Keratinocyte (primary cell): ENCODE data around the gene MAP1LC3B. TPM values are rescaled to one million over a fixed set of nuclear protein-coding genes. Genes with fewer than 3 reads are reported as not detected.

Experiments
- DNase-seq: peaks from one replicate; pipeline ENCODE4 v3.0.0-alpha.2; 2011; ENCODE audit warnings: low read depth, missing footprints, low spot score
- FAIRE-seq: peaks from 2 replicates; lab custom pipeline; 2011; peaks lifted over from hg19 to GRCh38; lab: Jason Lieb, UNC
- H2AFZ ChIP-seq: 2 replicates; pipeline ENCODE4 v1.6.0; 2012; ENCODE audit warnings: low read length, control low read depth, inconsistent platforms; ENCODE audit not compliant: control insufficient read depth
- H3K27ac ChIP-seq: 2 replicates; pipeline ENCODE4 v1.5.1; 2011; ENCODE audit warnings: low read length; ENCODE audit not compliant: control insufficient read depth, insufficient read depth
- H3K27me3 ChIP-seq: 3 replicates; pipeline ENCODE4 v1.6.0; 2011; ENCODE audit warnings: low read length; ENCODE audit not compliant: control insufficient read depth, insufficient read depth; ENCODE audit errors: extremely low read depth
- H3K36me3 ChIP-seq, 2 experiments: 2 replicates in 1 of 2; 3 replicates in 1 of 2; pipeline ENCODE4 v1.5.1; 2011; ENCODE audit warnings: low read length in 2 of 2, mild to moderate bottlenecking in 1 of 2; ENCODE audit not compliant: control insufficient read depth in 2 of 2, insufficient read depth in 2 of 2; ENCODE audit errors: extremely low read depth in 1 of 2
- H3K4me1 ChIP-seq: 3 replicates; pipeline ENCODE4 v1.5.1; 2011; ENCODE audit warnings: low read length; ENCODE audit not compliant: control insufficient read depth, insufficient read depth; ENCODE audit errors: extremely low read depth
- H3K4me2 ChIP-seq: 3 replicates; pipeline ENCODE4 v1.6.0; 2011; ENCODE audit warnings: low read depth, low read length; ENCODE audit not compliant: control insufficient read depth, insufficient read depth; ENCODE audit errors: extremely low read depth
- H3K4me3 ChIP-seq, 3 experiments: fragments of 200-600 bp in 1 of 3; sonication (generic) in 1 of 3; 2 replicates in 2 of 3; 3 replicates in 1 of 3; pipeline ENCODE4 v1.5.1; 2011 to 2016; ENCODE audit warnings: low read length in 3 of 3, mild to moderate bottlenecking in 3 of 3, control low read depth in 2 of 3, inconsistent platforms in 1 of 3, low read depth in 1 of 3, mixed read lengths in 1 of 3, mixed run types in 1 of 3, moderate library complexity in 1 of 3; ENCODE audit not compliant: control insufficient read depth in 2 of 3, insufficient read depth in 2 of 3; ENCODE audit errors: extremely low read depth in 1 of 3
- H3K79me2 ChIP-seq: 2 replicates; pipeline ENCODE4 v1.6.0; 2012; ENCODE audit warnings: low read length; ENCODE audit not compliant: control insufficient read depth, insufficient read depth
- H3K9ac ChIP-seq: 3 replicates; pipeline ENCODE4 v1.6.0; 2011; ENCODE audit warnings: low read length; ENCODE audit not compliant: control insufficient read depth, insufficient read depth; ENCODE audit errors: extremely low read depth
- H3K9me1 ChIP-seq: 3 replicates; pipeline ENCODE4 v1.6.0; 2011; ENCODE audit warnings: low read length; ENCODE audit not compliant: control insufficient read depth, insufficient read depth; ENCODE audit errors: extremely low read depth
- H3K9me3 ChIP-seq: 2 replicates; pipeline ENCODE4 v1.5.1; 2012; ENCODE audit warnings: low read depth, low read length; ENCODE audit not compliant: control insufficient read depth
- H4K20me1 ChIP-seq: 3 replicates; pipeline ENCODE4 v1.6.0; 2011; ENCODE audit warnings: low read length; ENCODE audit not compliant: control insufficient read depth, insufficient read depth; ENCODE audit errors: extremely low read depth
- CTCF ChIP-seq, 3 experiments: IDR thresholded peaks in 1 of 3; conservative IDR thresholded peaks in 1 of 3; optimal IDR thresholded peaks in 1 of 3; 2 replicates in 2 of 3; 3 replicates in 1 of 3; pipeline versions ENCODE3 to v1.5.1; 2011; ENCODE audit warnings: low read length in 3 of 3, mild to moderate bottlenecking in 3 of 3, moderate library complexity in 2 of 3, control low read depth in 1 of 3, inconsistent platforms in 1 of 3; ENCODE audit not compliant: insufficient read depth in 2 of 3; ENCODE audit errors: extremely low read depth in 1 of 3
- EZH2 ChIP-seq: IDR thresholded peaks from one replicate; pipeline ENCODE4 v1.6.1; 2012; ENCODE audit warnings: inconsistent platforms, mild to moderate bottlenecking, low read length, moderate library complexity
- dilution Hi-C: fragments of 300-500 bp; cut with MboI; formaldehyde crosslinking; loops from one replicate; pipeline ENCODE4 v1.7.0; 2020; ENCODE audit warnings: low sequenced_read_pairs; ENCODE audit not compliant: extremely low pct_ligation_motif_present
- polyA plus RNA-seq, 5 experiments: library from polyadenylated mRNA; depleted of rRNA in 3 of 5; stranded (reverse) in 3 of 5; stranded (forward) in 1 of 5; unstranded in 1 of 5; fragments of >200 nt; gene quantifications; 1 replicate in 1 of 5; 2 replicates in 3 of 5; 3 replicates in 1 of 5; pipeline versions ENCODE4 v1.2.1 to v1.2.3, GENCODE V29; 2011 to 2012; ENCODE audit warnings: missing spikeins in 2 of 5, low read depth in 1 of 5, low replicate concordance in 1 of 5

Gene MAP1LC3B
- polyA plus RNA-seq, 1 donor (not counting 4 experiments of a cell fraction or from before 2014, with no cell fraction given) = 50.3 TPM

GRCh38 chr16:87392821-87393679 lies 914 bp downstream of the MAP1LC3B start:
- Histone ChIP-seq H2AFZ (no peak overlapping the region), H3K4me1 (peaks cover 26% of the 10 kb centered on the region), H3K36me3 (peaks cover 0 to 6% of the 10 kb centered on the region in 2 experiments), H3K79me2 (peaks cover 56% of the 10 kb centered on the region), H3K9me1 (peaks cover 3% of the 10 kb centered on the region), H3K27me3 (no peaks in the 10 kb centered on the region), H3K27ac (peak overlapping the region; percentile 84), H3K9ac (peak overlapping the region; percentile 88), H3K9me3 (no peaks in the 10 kb centered on the region), H3K4me3 (peak overlapping the region; percentile 84 to 100 (median 89)), H4K20me1 (peaks cover 16% of the 10 kb centered on the region), H3K4me2 (peak overlapping the region; percentile 93)
- no peak for DNase-seq
- FAIRE-seq = no peak
- dilution Hi-C loops = no loop called here
- peak in 2 of 3 experiments; percentile 16 to 49 for TF ChIP-seq CTCF (optimal IDR thresholded peaks at IDR 0.05 in 1 of 3, IDR thresholded peaks at IDR 0.05 in 1 of 3, conservative IDR thresholded peaks at IDR 0.05 in 1 of 3; ENCODE audit: extremely low read depth in 1 of 3, insufficient read depth in 2 of 3, low read length in 3 of 3)
- TF ChIP-seq EZH2 = no peak

GRCh38 chr16:87393680-87394055 lies 1.5 kb downstream of the MAP1LC3B start:
- DNase-seq (no peak), FAIRE-seq (no peak)
- Histone ChIP-seq H3K9ac (peak overlapping the region; percentile 88), H3K79me2 (peaks cover 62% of the 10 kb centered on the region), H3K4me3 (peak overlapping the region; percentile 84 to 100 (median 89)), H3K4me1 (peaks cover 21% of the 10 kb centered on the region), H3K27me3 (no peaks in the 10 kb centered on the region), H4K20me1 (peaks cover 16% of the 10 kb centered on the region), H3K9me1 (peaks cover 3% of the 10 kb centered on the region), H3K4me2 (peak overlapping the region; percentile 93), H3K9me3 (no peaks in the 10 kb centered on the region), H2AFZ (no peak overlapping the region), H3K36me3 (peaks cover 0 to 9% of the 10 kb centered on the region in 2 experiments), H3K27ac (peak overlapping the region; percentile 84)
- TF ChIP-seq CTCF (optimal IDR thresholded peaks at IDR 0.05 in 1 of 3, IDR thresholded peaks at IDR 0.05 in 1 of 3, conservative IDR thresholded peaks at IDR 0.05 in 1 of 3; ENCODE audit: extremely low read depth in 1 of 3, insufficient read depth in 2 of 3, low read length in 3 of 3) (no peak), EZH2 (no peak)
- dilution Hi-C loops = no loop called here
